ENCODE results near the gene SUPV3L1. TPM values are rescaled to one million over a fixed set of nuclear protein-coding genes. Genes with fewer than 3 reads are reported as not detected.

SUPV3L1 gene
- total and polyA plus RNA-seq, 2 of the 8 experiments (the other 6 are each of a cell fraction or from before 2014, with no cell fraction given), result 34.6 to 45.6 TPM

DNA sequence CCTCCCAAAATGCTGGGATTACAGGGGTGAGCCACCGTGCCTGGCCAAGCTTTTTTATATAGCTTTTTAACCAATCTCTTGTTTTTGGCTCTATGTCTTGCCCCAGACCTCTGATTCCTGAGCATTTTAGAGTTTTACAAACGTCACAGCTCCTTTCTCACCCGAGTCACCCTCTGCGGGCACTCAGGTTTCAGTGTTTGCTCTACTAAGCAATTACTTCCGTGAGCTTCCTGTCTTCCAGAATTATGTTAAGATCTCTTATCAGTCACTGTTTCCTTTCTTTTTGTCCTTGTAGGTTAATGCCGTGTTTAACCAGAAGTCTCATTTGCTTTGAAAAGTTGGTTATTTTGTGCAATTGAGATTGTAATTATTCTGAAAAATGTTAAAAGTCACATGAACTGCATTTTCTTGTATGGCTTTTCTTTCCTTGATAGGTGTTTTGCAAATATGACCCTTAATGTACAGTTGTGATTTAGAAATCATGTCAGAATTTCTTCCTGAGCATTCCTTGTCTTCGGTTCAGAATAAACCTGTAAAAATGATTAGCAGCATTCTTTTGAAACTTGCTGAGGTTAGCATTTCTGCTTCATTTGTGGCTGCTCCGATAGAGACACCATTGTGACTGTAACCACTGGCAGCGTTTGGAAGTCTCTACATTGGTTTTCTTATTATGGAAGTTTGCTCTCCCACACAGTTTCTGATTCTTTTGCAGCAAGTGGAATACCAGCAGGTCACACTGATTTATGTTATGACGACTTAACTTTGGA lies 35.6 kb downstream of the SUPV3L1 start:
- Histone ChIP-seq H3K36me3 (ENCODE audit: control insufficient read depth in 2 of 4, insufficient read depth in 4 of 4, low read length in 3 of 4) (no peaks in the 10 kb centered on the region), H2BK5ac (ENCODE audit: low read depth, low read length) (no peak overlapping the region), H3K79me2 (ENCODE audit: control insufficient read depth in 1 of 2, insufficient read depth in 2 of 2, low read length in 2 of 2) (no peaks in the 10 kb centered on the region), H3K4ac (replicated peaks; ENCODE audit: insufficient read length, low read depth, low read length) (no peak overlapping the region), H3K4me2 (ENCODE audit: insufficient read depth in 1 of 2, low read depth in 2 of 2, low read length in 2 of 2) (no peak overlapping the region), H4K8ac (ENCODE audit: extremely low read depth, insufficient read depth, low read length) (no peak overlapping the region), H3K23me2 (ENCODE audit: low read depth, low read length) (no peaks in the 10 kb centered on the region), H3K4me1 (replicated peaks in 1 of 4; ENCODE audit: control insufficient read depth in 3 of 4, insufficient read depth in 4 of 4, low read length in 3 of 4) (no peaks in the 10 kb centered on the region), H3K18ac (ENCODE audit: extremely low read depth, low read length) (no peak overlapping the region), H4K91ac (replicated peaks; ENCODE audit: insufficient read length, low read length) (no peak overlapping the region), H2BK15ac (ENCODE audit: low read length) (no peak overlapping the region), H3K79me1 (ENCODE audit: low read depth, low read length) (no peaks in the 10 kb centered on the region), H3K4me3 (ENCODE audit: extremely low read depth in 1 of 4, insufficient read depth in 2 of 4, low read depth in 3 of 4, low read length in 4 of 4) (no peak overlapping the region), H2BK12ac (ENCODE audit: low read depth, low read length) (no peak overlapping the region), H2BK120ac (replicated peaks; ENCODE audit: low read depth, low read length) (no peak overlapping the region), H3K27me3 (replicated peaks in 1 of 4; ENCODE audit: control insufficient read depth in 3 of 4, extremely low read depth in 1 of 4, insufficient read depth in 3 of 4, low read length in 3 of 4) (no peaks in the 10 kb centered on the region), H2AFZ (ENCODE audit: low read length) (no peak overlapping the region), H3K56ac (replicated peaks; ENCODE audit: insufficient read length, low read depth, low read length) (no peak overlapping the region), H3K27ac (ENCODE audit: low read depth, low read length) (no peak overlapping the region), H2AK5ac (ENCODE audit: low read depth, low read length) (no peak overlapping the region), H3K9ac (replicated peaks in 1 of 4; ENCODE audit: extremely low read depth in 1 of 4, low read depth in 3 of 4, low read length in 3 of 4) (no peak overlapping the region), H3K9me3 (ENCODE audit: insufficient read depth in 2 of 2, low read depth in 1 of 2, low read length in 1 of 2) (no peaks in the 10 kb centered on the region), H3K23ac (ENCODE audit: insufficient read length) (no peak overlapping the region), H3K14ac (ENCODE audit: insufficient read length) (no peak overlapping the region), H4K20me1 (replicated peaks in 1 of 2; ENCODE audit: control insufficient read depth in 1 of 2, insufficient read depth in 2 of 2, low read length in 2 of 2) (no peaks in the 10 kb centered on the region), H4K5ac (ENCODE audit: insufficient read length, low read depth, low read length) (no peak overlapping the region), H2BK20ac (ENCODE audit: low read length) (no peak overlapping the region)
- TF ChIP-seq MAFK (IDR thresholded peaks at IDR 0.05; ENCODE audit: low read depth, low read length), result peak; percentile 49
- no peak for TF ChIP-seq PHF8 (conservative IDR thresholded peaks at IDR 0.05; ENCODE audit: low read depth, low read length)
- TF ChIP-seq KDM4A (IDR thresholded peaks at IDR 0.05; ENCODE audit: low read depth, low read length, severe bottlenecking), result no peak
- no peak for FAIRE-seq
- ChIA-PET CTCF (ENCODE audit: partially characterized antibody) (interaction anchor here (0.7 to 1.3 kb wide), 5 partner anchors 10 to 380 kb away, joined by 3 read pairs; no protein-coding TSS in a partner anchor), POLR2A (ENCODE audit: partially characterized antibody) (no interaction called here)
- DNase-seq (ENCODE audit: low read depth in 1 of 2, low spot score in 2 of 2), result no peak
- WGBS, 2 experiments (ENCODE audit: extremely low coverage in 1 of 2, insufficient coverage in 1 of 2, insufficient read length in 1 of 2, insufficient replicate concordance in 2 of 2, low coverage in 1 of 2, low lambda C conversion rate in 2 of 2, missing lambda C conversion rate in 1 of 2), result 85% methylated on average over 10 of the region's 10 CpGs; no CpG with 5 or more reads in 1 of the 2 experiments

Measured in H1 (cell line).